DND-41 (cell line): ENCODE measurements around the gene CELA1.

Source experiments
- ATAC-seq: fragments of 200-7000 bp; cut with Tn5 transposase; 3 replicates; pipeline ENCODE4 v1.9.1; 2021; ENCODE audit warnings: low read depth; ENCODE audit not compliant: insufficient read depth
- DNase-seq: peaks from one replicate; pipeline ENCODE4 v3.0.0-alpha.2; 2020
- H2AFZ ChIP-seq: 2 replicates; pipeline ENCODE4 v1.6.0; 2012; ENCODE audit warnings: low read depth, low read length
- H3K27ac ChIP-seq: 2 replicates; pipeline ENCODE4 v1.5.1; 2012; ENCODE audit warnings: low read length, inconsistent platforms
- H3K27me3 ChIP-seq: fragments of 200-600 bp; sonication (generic); 2 replicates; pipeline ENCODE4 v1.6.0; 2012; ENCODE audit warnings: low read length, mild to moderate bottlenecking, inconsistent platforms; ENCODE audit not compliant: insufficient read depth, poor library complexity
- H3K36me3 ChIP-seq: 2 replicates; pipeline ENCODE4 v1.5.1; 2012; ENCODE audit warnings: low read length, inconsistent platforms; ENCODE audit not compliant: insufficient read depth
- H3K4me1 ChIP-seq: 2 replicates; pipeline ENCODE4 v1.5.1; 2012; ENCODE audit warnings: mild to moderate bottlenecking, low read length; ENCODE audit not compliant: insufficient read depth
- H3K4me2 ChIP-seq: 2 replicates; pipeline ENCODE4 v1.6.0; 2012; ENCODE audit warnings: mild to moderate bottlenecking, moderate library complexity, low read length, inconsistent platforms; ENCODE audit not compliant: insufficient read depth
- H3K4me3 ChIP-seq, 2 experiments: fragments of 200-600 bp in 1 of 2; shearing (Covaris generic) in 1 of 2; 2 replicates each; pipeline ENCODE4 v1.5.1; 2012 to 2016; ENCODE audit warnings: inconsistent platforms in 2 of 2, low read length in 2 of 2, mild to moderate bottlenecking in 2 of 2, low read depth in 1 of 2, moderate library complexity in 1 of 2
- H3K79me2 ChIP-seq: 2 replicates; pipeline ENCODE4 v1.6.0; 2012; ENCODE audit warnings: low read length, inconsistent platforms; ENCODE audit not compliant: insufficient read depth
- H3K9ac ChIP-seq: 2 replicates; pipeline ENCODE4 v1.6.0; 2012; ENCODE audit warnings: low read depth, mild to moderate bottlenecking, inconsistent platforms, low read length, moderate library complexity
- H3K9me3 ChIP-seq: 2 replicates; pipeline ENCODE4 v1.5.1; 2012; ENCODE audit warnings: low read length, moderate library complexity, mild to moderate bottlenecking, inconsistent platforms; ENCODE audit not compliant: insufficient read depth, severe bottlenecking
- H4K20me1 ChIP-seq: 2 replicates; pipeline ENCODE4 v1.6.0; 2012; ENCODE audit warnings: low read length; ENCODE audit not compliant: insufficient read depth
- EZH2 ChIP-seq: IDR thresholded peaks from 3 replicates; pipeline ENCODE4 v1.6.1; 2012; ENCODE audit warnings: borderline replicate concordance, low read depth, mild to moderate bottlenecking, moderate library complexity, low read length, inconsistent platforms; ENCODE audit not compliant: severe bottlenecking
- TF ChIP-seq, protein P1 (sequence below): IDR thresholded peaks from 2 replicates; pipeline ENCODE4 v1.5.1; 2012; ENCODE audit warnings: borderline replicate concordance, low read length, moderate library complexity, mild to moderate bottlenecking; ENCODE audit not compliant: poor library complexity, severe bottlenecking; ENCODE audit errors: extremely low read depth

The CELA1 gene

DNA sequence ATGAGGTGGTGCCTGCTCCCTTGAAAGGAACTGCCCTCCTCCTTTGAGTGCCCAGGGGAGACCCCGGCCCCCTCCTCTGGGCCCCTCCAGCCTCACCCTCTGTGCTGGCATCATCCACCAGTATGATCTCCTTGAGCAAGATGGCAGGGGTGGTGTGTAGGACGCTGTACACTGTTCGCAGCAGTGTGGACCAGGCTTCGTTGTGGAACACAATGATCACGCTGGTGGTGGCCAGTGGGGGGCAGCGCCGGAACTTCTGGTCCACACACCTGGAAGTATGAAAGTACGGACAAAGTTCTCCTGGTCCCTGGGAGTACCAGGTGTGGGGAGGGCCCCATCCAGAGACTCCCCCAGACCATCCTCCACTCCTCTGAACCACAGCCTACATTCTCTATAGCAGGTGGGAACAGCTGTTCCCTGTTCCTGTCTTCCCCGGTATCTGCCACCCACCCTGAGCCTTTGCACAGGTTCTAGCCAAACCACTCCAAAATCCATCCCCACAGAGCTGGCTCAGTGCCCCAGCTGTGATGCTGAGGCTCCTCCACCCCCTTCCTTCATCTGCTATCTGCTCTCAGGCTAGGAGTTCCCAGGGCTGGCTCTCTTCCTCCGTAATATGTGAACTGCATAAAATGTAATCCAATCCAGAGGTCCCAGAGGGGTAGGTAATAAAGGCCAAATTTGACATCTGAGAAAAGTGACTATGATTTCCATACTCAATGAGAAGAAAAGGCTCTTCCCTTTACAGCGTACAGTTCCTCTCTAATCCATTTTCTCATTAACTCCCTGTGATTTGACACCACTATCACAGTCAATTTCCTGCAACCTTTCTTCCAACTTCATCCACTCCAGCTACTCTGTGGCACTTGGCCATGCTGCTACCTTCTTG lies 30.9 kb upstream of the CELA1 start:
- Histone ChIP-seq H3K27ac (peak overlapping the region; percentile 77), H3K79me2 (peaks cover 17% of the 10 kb centered on the region; the same call in 1 of the 2 replicates), H3K27me3 (no peaks in the 10 kb centered on the region), H3K9ac (no peak overlapping the region), H2AFZ (no peak overlapping the region), H3K4me1 (peaks cover 64% of the 10 kb centered on the region), H4K20me1 (no peaks in the 10 kb centered on the region), H3K4me3 (no peak overlapping the region), H3K9me3 (no peaks in the 10 kb centered on the region), H3K4me2 (no peak overlapping the region), H3K36me3 (peaks cover 90% of the 10 kb centered on the region)
- ATAC-seq, result no peak
- TF ChIP-seq, protein P1, sequence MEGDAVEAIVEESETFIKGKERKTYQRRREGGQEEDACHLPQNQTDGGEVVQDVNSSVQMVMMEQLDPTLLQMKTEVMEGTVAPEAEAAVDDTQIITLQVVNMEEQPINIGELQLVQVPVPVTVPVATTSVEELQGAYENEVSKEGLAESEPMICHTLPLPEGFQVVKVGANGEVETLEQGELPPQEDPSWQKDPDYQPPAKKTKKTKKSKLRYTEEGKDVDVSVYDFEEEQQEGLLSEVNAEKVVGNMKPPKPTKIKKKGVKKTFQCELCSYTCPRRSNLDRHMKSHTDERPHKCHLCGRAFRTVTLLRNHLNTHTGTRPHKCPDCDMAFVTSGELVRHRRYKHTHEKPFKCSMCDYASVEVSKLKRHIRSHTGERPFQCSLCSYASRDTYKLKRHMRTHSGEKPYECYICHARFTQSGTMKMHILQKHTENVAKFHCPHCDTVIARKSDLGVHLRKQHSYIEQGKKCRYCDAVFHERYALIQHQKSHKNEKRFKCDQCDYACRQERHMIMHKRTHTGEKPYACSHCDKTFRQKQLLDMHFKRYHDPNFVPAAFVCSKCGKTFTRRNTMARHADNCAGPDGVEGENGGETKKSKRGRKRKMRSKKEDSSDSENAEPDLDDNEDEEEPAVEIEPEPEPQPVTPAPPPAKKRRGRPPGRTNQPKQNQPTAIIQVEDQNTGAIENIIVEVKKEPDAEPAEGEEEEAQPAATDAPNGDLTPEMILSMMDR, result peak; percentile 23
- TF ChIP-seq EZH2, result no peak
- DNase-seq, result peak; percentile 47

DNA sequence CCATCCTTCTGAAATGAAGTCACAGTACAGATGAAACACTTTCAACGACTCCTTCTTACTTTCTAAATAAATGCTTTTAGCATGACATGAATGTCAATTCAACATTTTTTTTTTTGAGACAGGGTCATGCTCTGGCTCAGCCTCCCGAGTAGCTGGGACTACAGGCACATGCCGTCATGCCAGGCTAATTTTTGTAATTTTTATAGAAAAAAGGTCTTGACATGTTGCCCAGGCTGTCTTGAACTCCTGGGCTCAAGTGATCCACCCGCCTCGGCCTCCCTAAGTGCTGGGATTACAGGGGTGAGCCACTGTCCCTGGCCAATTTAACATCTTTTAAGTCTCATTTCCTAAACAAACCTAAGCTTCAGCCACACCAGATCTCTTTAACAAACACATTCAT lies 28.4 kb upstream of the CELA1 start:
- Histone ChIP-seq H2AFZ (no peak overlapping the region), H3K27me3 (no peaks in the 10 kb centered on the region), H3K79me2 (peaks cover 5% of the 10 kb centered on the region; the same call in 1 of the 2 replicates), H3K36me3 (peaks cover 83% of the 10 kb centered on the region), H3K4me3 (no peak overlapping the region), H3K9me3 (no peaks in the 10 kb centered on the region), H3K27ac (peak overlapping the region; percentile 61), H3K9ac (no peak overlapping the region), H4K20me1 (no peaks in the 10 kb centered on the region), H3K4me1 (peaks cover 58% of the 10 kb centered on the region), H3K4me2 (no peak overlapping the region)
- no peak for DNase-seq
- TF ChIP-seq, protein P1, result no peak
- TF ChIP-seq EZH2, result no peak
- no peak for ATAC-seq

DNA sequence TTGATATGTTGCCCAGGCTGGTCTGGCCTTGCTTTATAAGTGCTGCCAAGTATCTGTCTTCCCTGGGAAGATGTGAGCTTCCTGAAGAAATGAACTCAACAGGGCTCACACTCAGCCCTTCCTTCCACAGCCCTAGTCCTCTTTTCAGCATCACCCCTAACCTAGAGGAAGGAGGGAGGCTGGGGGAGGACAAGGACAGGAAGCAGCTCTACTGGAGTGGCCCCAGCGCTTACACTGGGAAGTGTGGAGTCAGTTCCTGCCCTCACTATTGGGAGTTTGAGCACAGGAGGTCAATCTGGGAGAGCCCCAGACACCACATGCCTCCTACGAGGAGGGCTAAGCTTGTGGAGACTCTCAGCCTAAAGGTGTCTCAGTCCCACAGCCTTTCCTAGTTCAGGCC lies 27.9 kb upstream of the CELA1 start:
- peaks cover 58% of the 10 kb centered on the region for H3K4me1 ChIP-seq
- H3K9me3 ChIP-seq, result no peaks in the 10 kb centered on the region
- peaks cover 78% of the 10 kb centered on the region for H3K36me3 ChIP-seq
- no peaks in the 10 kb centered on the region; the same call in 1 of the 2 replicates for H4K20me1 ChIP-seq
- H2AFZ ChIP-seq, result no peak overlapping the region
- no peak overlapping the region for H3K9ac ChIP-seq
- H3K4me2 ChIP-seq, result no peak overlapping the region
- H3K4me3 ChIP-seq, result no peak overlapping the region
- peak overlapping the region; percentile 61 for H3K27ac ChIP-seq
- H3K79me2 ChIP-seq, result 0 out of 2 replicates have a peak, but pooled peaks cover under 1% of the 10 kb centered on the region
- H3K27me3 ChIP-seq, result no peaks in the 10 kb centered on the region
- no peak for DNase-seq
- TF ChIP-seq, protein P1, result no peak
- no peak for TF ChIP-seq EZH2
- no peak for ATAC-seq
